ENCODE measurements around the gene GPA33.

GPA33 gene

GRCh38 chr1:167084757-167085156 is 5.4 kb downstream of the GPA33 start:
- no peak for DNase-seq

- DNase-seq, result no peak
Measured at GRCh38 chr1:167083871-167084270, 6.3 kb downstream of the GPA33 start.

- no peak for DNase-seq
Measured at GRCh38 chr1:167083066-167083665, 7.0 kb downstream of the GPA33 start.

GRCh38 chr1:167082511-167083027 is 7.6 kb downstream of the GPA33 start:
- no peak for DNase-seq

GRCh38 chr1:167081594-167082156 is 8.5 kb downstream of the GPA33 start:
- no peak for DNase-seq

- no peak for DNase-seq
Measured at GRCh38 chr1:167077868-167078210, 12.3 kb downstream of the GPA33 start.

- DNase-seq, result no peak
Measured at GRCh38 chr1:167077128-167077867, 12.9 kb downstream of the GPA33 start.

GRCh38 chr1:167076136-167076710 is 14.0 kb downstream of the GPA33 start:
- peak; percentile 21 for DNase-seq

GRCh38 chr1:167071286-167071685 is 18.9 kb downstream of the GPA33 start:
- no peak for DNase-seq

GRCh38 chr1:167068761-167069160 is 21.4 kb downstream of the GPA33 start:
- no peak for DNase-seq

- no peak for DNase-seq
Measured at GRCh38 chr1:167067904-167068303, 22.3 kb downstream of the GPA33 start.

GRCh38 chr1:167066333-167067122 is 23.6 kb downstream of the GPA33 start:
- DNase-seq, result peak; percentile 82

GRCh38 chr1:167065471-167065870 is 24.7 kb downstream of the GPA33 start:
- no peak for DNase-seq

GRCh38 chr1:167064621-167065020 is 25.6 kb downstream of the GPA33 start:
- no peak for DNase-seq

GRCh38 chr1:167061073-167061464 is 29.1 kb downstream of the GPA33 start:
- DNase-seq, result no peak

GRCh38 chr1:167060141-167061072 is 29.8 kb downstream of the GPA33 start:
- DNase-seq, result no peak

GRCh38 chr1:167059809-167060107 is 30.4 kb downstream of the GPA33 start:
- no peak for DNase-seq

GRCh38 chr1:167059045-167059808 is 30.9 kb downstream of the GPA33 start:
- peak; percentile 72 for DNase-seq

GRCh38 chr1:167057241-167057688 is 32.9 kb downstream of the GPA33 start:
- DNase-seq, result no peak

- no peak for DNase-seq
Measured at GRCh38 chr1:167056529-167057231, 33.5 kb downstream of the GPA33 start.

All from CD4-positive, alpha-beta T cell treated with Interleukin-10 for 1 hour (primary cell).